ENCODE measurements around the gene GDA.

DNA sequence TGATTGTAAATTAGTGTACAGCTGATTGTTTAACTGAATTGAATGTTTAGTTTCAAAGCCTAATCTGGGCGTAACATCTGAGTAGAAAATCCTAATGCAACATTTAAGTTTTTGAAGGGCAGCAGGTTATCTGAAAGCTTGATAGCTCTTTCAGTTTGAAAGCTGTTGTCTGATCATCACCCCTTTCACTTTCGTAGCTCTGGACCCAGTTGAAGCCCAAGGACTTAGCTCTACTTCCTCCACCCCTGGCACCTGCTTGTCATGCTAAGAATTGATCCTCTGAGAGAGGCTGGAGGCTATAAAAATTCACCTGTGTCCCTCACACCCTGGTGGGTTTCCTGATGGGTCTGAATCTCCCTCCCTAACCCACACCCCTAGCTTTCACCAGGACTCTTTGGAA is 129.7 kb downstream of the GDA start:
- TF ChIP-seq, protein P1, sequence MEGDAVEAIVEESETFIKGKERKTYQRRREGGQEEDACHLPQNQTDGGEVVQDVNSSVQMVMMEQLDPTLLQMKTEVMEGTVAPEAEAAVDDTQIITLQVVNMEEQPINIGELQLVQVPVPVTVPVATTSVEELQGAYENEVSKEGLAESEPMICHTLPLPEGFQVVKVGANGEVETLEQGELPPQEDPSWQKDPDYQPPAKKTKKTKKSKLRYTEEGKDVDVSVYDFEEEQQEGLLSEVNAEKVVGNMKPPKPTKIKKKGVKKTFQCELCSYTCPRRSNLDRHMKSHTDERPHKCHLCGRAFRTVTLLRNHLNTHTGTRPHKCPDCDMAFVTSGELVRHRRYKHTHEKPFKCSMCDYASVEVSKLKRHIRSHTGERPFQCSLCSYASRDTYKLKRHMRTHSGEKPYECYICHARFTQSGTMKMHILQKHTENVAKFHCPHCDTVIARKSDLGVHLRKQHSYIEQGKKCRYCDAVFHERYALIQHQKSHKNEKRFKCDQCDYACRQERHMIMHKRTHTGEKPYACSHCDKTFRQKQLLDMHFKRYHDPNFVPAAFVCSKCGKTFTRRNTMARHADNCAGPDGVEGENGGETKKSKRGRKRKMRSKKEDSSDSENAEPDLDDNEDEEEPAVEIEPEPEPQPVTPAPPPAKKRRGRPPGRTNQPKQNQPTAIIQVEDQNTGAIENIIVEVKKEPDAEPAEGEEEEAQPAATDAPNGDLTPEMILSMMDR (IDR thresholded peaks at IDR 0.05), result no peak
- no peak for TF ChIP-seq POLR2A (IDR thresholded peaks at IDR 0.05)

Data from upper lobe of left lung (tissue), 4 donors.